ENCODE measurements around the gene GPT2.

Gene GPT2, protein sequence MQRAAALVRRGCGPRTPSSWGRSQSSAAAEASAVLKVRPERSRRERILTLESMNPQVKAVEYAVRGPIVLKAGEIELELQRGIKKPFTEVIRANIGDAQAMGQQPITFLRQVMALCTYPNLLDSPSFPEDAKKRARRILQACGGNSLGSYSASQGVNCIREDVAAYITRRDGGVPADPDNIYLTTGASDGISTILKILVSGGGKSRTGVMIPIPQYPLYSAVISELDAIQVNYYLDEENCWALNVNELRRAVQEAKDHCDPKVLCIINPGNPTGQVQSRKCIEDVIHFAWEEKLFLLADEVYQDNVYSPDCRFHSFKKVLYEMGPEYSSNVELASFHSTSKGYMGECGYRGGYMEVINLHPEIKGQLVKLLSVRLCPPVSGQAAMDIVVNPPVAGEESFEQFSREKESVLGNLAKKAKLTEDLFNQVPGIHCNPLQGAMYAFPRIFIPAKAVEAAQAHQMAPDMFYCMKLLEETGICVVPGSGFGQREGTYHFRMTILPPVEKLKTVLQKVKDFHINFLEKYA

GRCh38 chr16:46883690-46884512 lies at the start of gene GPT2:
Gene GPT2 (plus strand): TSS chr16:46884362. CDS start chr16:46884716, 354 bp downstream.
- DNase-seq (ENCODE audit: low read depth): peak; percentile 63

GRCh38 chr16:46836534-46837530 lies 47.3 kb upstream of the GPT2 start:
- no peak for DNase-seq (ENCODE audit: low read depth)

DNA sequence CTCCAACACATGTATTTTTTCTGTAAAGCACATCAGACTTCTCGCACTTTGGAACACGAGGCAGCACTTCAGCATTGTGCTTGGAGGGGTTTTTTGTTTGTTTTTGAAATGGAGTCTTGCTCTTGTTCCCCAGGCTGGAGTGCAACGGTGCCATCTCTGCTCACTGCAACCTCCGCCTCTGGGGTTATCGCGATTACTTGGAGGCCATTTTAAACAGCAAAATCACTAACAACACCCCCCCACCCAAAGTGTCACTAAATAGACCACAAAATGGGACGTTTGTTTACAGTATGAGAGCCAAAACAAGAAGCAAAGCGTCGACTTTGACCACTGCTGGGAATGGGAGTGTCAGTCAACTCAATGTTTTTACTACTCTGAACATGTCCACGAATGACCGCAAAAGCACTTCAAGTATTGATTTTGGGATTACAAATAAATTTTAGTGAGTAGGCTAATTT lies 44.1 kb upstream of the GPT2 start:
- DNase-seq (ENCODE audit: low read depth): no peak

- DNase-seq (ENCODE audit: low read depth): no peak
These were observed 41.8 kb upstream of the GPT2 start for GRCh38 chr16:46842192-46842895.

GRCh38 chr16:46843898-46844642 lies 40.1 kb upstream of the GPT2 start:
- no peak for DNase-seq (ENCODE audit: low read depth)

DNA sequence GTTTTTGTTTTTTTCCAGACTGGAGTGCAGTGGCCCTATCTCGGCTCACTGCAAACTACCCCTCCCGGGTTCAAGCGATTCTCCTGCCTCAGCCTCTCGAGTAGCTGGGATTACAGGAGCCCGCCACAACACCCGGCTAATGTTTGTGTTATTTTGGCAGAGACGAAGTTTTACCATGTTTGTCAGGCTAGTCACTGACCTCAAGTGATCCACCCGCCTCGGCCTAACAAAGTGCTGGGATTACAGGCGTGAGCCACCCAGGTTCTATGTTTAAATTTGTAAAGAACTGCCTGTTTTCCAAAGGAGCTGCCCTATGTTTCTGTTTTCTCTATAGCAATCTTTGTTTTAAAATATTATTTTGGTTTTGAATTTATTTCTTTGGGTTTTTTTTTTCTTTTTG lies 39.4 kb upstream of the GPT2 start:
- DNase-seq (ENCODE audit: low read depth): no peak

DNA sequence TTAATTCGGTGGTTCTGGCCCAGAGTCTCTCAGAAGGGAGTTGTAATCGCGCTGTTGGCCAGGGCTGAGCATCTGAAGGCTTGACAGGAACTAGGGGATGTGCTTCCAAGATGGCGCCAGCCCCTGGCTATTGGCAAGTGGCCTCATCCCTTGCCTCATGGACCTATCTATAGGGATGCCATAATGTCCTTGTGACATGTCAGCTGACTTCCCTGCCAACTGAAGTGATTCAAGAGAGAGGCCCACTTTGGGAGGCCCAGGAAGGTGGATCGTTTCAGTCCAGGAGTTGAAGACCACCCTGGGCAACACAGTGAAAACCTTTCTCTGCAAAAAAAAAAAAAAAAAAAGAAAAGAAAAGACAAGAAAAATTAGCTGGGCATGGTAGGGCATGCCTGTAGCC lies 38.2 kb upstream of the GPT2 start:
- no peak for DNase-seq (ENCODE audit: low read depth)

DNA sequence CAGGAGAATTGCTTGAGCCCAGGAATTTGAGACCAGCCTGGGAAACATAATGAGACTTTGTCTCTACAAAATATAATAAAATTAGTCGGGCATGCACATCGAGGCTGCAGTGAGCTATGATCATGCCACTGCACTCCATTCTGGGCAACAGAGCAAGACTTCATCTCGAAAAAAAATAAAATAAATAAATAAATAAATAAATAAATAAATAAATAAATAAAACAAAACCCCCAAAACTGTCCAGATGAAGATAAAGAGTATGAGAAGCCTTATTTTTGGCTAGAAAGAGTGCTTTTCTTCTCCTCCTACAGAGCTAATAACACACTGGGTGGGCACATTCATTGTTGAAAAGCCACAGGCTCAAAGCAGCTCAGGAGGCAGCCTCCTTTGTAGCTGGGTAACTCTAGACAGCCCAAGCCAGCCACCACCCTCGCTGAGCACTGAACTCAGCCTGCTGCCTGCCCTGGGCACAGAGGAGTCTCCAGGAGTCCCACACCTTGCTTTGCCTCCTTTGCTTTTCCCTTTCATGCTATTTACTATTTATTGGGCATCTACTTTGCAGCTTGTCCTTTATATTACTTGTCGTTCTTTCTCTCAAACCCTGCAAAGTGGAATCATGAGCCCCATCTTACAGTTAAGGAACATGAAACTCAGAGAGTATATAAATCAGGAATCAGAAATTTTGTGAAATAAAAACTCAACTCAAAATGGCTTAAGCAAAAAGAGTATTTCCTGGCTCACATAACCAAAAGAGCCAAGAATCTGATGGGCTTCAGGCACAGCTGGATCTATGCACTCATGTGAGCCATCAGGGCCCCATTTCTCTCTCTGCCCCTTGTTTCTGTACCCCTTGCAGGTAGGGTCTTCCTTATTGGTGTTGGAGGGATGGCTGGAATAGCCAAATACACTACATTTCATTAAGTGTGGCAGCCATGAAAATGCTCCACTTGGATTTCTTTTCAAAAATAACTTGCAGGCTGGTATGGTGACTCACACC lies 35.1 kb upstream of the GPT2 start:
- DNase-seq (ENCODE audit: low read depth): no peak

DNA sequence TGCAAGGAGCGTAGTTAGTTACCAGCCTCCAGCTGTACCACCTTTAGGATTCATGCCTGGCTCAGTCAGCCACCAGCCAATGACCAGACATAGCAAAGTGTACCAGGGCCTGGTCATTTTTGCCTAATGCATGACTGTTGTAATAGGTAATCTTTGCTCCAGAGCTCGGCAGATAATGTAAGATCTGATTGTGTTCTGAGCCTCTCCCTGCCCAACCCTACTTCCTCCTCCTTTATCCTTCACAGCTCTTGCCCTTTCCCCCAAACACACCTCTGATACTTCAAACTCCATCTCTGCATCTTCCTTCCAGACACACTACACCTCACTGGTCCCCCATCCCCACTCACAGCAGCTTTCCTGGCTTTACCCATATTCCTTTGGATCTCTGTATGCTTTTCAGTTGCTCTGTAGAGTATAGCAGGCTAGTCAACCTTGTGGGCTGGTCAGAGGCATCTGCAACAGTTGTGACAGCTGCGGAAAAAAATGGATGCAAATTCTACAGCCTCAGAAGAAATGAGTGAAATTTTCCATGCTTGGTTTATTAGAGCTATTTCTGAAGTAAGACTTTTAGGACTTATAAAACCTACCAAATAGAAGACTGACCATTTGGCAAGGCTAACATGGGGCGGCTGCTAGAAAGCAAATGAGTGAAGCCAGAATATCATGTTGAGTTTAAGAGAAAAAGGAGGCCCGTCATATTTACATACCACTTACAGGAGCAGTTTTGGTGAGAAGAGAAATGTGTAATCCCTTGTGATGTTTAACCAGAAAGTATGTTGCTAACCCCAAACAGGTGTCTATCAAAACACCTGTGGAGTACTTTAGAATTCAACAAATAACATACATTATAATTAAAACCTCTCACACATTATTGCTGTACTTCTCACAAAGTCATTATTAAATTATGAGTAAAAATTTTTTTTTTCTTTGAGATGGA lies 33.3 kb upstream of the GPT2 start:
- no peak for DNase-seq (ENCODE audit: low read depth)

DNA sequence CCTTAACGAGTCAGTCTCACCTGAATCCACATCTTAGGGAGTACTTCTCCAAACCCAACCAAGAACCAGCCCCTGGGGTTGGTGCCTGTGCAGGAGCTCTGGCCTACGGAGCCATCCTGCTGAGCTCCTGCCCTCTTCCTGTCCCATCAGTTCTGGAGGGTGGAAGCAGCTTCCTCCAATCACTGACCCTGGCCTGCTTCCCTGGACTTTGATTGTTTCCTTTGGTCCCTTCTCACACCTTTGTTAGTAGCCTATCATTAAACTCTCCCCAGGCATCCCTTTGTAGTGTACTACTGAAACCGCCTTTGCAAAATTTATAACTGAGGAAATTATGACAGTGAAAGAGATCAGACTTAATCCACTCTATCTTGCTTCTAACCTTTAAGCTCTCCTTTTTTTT lies 32.0 kb upstream of the GPT2 start:
- DNase-seq (ENCODE audit: low read depth): no peak

GRCh38 chr16:46853713-46854443 lies 30.3 kb upstream of the GPT2 start:
- DNase-seq (ENCODE audit: low read depth): peak; percentile 24

GRCh38 chr16:46854846-46855245 lies 29.3 kb upstream of the GPT2 start:
- no peak for DNase-seq (ENCODE audit: low read depth)

DNA sequence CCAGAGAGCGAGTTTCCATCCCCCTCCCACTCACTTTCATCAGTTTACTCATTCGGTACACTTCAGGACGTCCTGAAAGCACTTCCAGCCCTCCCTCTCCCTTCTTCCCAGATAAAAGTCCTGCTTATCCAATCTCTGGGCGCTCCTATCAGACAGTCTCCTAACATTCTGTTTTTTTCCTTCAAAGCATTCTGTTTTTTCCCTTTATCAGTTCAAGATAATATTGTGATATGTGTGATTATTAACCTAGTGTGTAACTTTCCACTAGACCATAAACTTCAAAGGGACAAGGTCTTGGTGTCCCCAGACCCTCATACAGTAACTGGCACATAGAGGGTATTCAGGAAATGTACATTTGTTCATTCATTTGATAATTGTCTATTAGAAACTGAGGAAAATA lies 28.8 kb upstream of the GPT2 start:
- no peak for DNase-seq (ENCODE audit: low read depth)

DNA sequence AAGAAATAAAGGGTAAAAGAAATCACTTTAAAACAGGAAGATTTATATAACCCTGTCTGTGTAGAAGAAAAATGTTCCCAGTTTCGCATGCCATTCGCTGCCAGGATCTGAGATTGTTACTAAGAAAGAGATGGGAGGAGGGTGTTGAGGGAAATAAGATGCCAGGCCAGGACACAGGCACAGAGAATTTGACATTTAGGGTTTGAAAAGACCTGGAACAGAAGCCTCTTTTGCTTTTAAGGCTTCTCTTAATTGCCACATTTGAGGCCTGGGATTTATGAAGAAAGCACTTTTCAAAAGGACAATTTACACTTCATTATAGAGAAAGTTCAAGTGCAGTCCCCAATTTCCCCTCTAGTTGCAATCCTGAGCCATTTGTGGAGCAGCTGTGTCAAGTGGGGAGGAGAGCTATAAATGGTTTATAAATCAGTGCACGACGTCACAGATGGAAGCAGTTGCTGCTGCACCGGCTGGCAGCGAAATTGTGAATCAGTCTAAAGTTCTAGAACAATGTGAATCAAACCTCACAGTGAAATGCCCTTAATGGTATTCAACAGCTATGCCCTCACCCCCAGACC lies 26.7 kb upstream of the GPT2 start:
- no peak for DNase-seq (ENCODE audit: low read depth)

DNA sequence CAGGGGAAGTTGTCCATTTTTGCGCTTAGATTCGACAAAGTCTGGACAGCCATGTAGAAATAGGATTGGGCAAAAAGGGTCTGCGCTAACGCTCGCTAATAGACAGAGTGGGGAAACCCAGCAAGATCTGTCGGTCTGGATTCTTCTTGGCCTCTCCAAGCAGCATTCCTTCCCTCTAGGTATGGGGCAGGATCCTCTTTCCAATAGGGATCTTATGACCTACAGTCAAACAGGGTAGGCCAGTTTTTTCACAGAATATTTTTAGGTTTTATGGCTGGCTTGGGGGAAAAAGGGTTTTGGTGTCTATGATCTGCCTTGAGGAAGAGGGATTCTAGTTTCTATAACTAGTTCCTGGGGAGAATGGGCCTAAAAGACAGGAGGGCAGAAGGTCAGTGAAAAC lies 26.0 kb upstream of the GPT2 start:
- no peak for DNase-seq (ENCODE audit: low read depth)

DNA sequence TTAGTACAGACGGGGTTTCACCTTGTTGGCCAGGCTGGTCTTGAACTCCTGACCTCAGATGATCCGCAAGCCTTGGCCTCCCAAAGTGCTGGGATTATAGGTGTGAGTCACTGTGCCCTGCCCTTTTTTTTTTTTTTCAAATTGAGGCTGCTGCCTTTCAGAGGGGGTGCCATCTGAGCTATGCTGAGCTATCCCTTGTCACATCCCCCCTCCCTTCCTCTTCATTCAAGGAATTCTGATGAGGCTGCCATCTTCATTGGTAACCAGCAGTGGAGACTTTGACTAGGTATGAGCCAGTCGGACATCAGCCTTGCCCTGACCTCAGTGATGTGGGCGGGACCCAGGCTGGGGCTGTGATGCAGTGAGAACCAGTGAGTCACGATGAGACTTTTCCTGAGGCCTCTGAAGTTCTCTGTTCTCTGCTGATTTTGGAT lies 24.4 kb upstream of the GPT2 start:
- DNase-seq (ENCODE audit: low read depth): no peak

Measured in stimulated activated CD4-positive, alpha-beta T cell treated with anti-CD3 and anti-CD28 coated beads, Interleukin-2, amount 100 ng/mL, for 4 hours (primary cell).